GM20000 (cell line): ENCODE measurements around the gene UBE2C.

ENCODE experiments used
- DNase-seq: peaks from one replicate; pipeline ENCODE4 v3.0.0; 2012; ENCODE audit warnings: low spot score
- TF ChIP-seq, protein P1 (sequence below): IDR thresholded peaks from 2 replicates; pipeline ENCODE4 v1.5.1; 2012; ENCODE audit warnings: mild to moderate bottlenecking, control low read depth; ENCODE audit errors: extremely low read depth, missing control alignments

Gene UBE2C

DNA sequence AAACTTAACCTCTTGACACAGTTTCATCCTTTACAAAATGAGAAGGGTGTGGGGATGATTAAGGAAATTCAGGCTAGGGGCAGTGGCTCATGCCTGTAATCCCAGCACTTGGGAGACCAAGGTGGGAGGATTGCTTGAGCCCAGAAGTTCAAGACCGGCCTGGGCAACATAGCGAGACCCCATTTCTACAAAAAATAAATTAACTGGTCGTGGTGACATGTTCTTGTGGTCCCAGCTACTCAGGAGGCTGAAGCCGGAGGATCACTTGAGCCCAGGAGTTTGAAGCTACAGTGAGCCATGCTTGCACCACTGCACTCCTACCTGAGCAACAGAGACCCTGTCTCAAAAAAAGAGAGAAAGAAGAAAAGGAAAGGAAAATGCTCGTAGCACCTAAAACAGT, 54.0 kb downstream of the UBE2C start:
- TF ChIP-seq, protein P1, sequence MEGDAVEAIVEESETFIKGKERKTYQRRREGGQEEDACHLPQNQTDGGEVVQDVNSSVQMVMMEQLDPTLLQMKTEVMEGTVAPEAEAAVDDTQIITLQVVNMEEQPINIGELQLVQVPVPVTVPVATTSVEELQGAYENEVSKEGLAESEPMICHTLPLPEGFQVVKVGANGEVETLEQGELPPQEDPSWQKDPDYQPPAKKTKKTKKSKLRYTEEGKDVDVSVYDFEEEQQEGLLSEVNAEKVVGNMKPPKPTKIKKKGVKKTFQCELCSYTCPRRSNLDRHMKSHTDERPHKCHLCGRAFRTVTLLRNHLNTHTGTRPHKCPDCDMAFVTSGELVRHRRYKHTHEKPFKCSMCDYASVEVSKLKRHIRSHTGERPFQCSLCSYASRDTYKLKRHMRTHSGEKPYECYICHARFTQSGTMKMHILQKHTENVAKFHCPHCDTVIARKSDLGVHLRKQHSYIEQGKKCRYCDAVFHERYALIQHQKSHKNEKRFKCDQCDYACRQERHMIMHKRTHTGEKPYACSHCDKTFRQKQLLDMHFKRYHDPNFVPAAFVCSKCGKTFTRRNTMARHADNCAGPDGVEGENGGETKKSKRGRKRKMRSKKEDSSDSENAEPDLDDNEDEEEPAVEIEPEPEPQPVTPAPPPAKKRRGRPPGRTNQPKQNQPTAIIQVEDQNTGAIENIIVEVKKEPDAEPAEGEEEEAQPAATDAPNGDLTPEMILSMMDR = no peak
- DNase-seq = no peak
